Stimulated activated CD4-positive, alpha-beta T cell treated with anti-CD3 and anti-CD28 coated beads, TNF-alpha, amount 100 ng/mL, for 1 hour (primary cell): Measurements from ENCODE around the gene CXXC1.
"Not testable (repeated sequence)": the region's sequence is repeated elsewhere in the genome, so short reads cannot be mapped to it uniquely, and the experiment has no call there.

Experiments
- DNase-seq, 3 donors: peaks; one replicate each; pipeline ENCODE4 v3.0.0-alpha.2; 2020; ENCODE audit warnings: low read depth in 3 of 3, low spot score in 1 of 3

CXXC1 gene

GRCh38 chr18:50276452-50276851 lies 11.0 kb downstream of the CXXC1 start:
- no peak for DNase-seq

GRCh38 chr18:50275503-50276036 lies 11.9 kb downstream of the CXXC1 start:
- no peak for DNase-seq

GRCh38 chr18:50274941-50275340 lies 12.6 kb downstream of the CXXC1 start:
- no peak for DNase-seq

- no peak for DNase-seq
These were observed 13.4 kb downstream of the CXXC1 start for GRCh38 chr18:50274044-50274442.

GRCh38 chr18:50273203-50274043 lies 14.1 kb downstream of the CXXC1 start:
- DNase-seq, result no peak

- DNase-seq, result no peak
These were observed 14.9 kb downstream of the CXXC1 start for GRCh38 chr18:50272568-50272967.

- DNase-seq, result peak; percentile 43 to 72 (median 52)
These were observed 19.3 kb downstream of the CXXC1 start for GRCh38 chr18:50268022-50268747.

- DNase-seq, result peak; percentile 50 to 66 (median 63)
These were observed 21.2 kb downstream of the CXXC1 start, which contains the start of gene CFAP53 for GRCh38 chr18:50266248-50266704. CFAP53 (minus strand) TSS chr18:50266495; CDS start chr18:50266404, 91 bp downstream.

- DNase-seq, result no peak
These were observed 24.5 kb downstream of the CXXC1 start for GRCh38 chr18:50262977-50263376.

GRCh38 chr18:50250935-50251334 lies 36.6 kb downstream of the CXXC1 start:
- DNase-seq, result no peak

GRCh38 chr18:50249576-50249975 lies 37.9 kb downstream of the CXXC1 start:
- DNase-seq, result no peak

GRCh38 chr18:50247561-50247960 lies 39.9 kb downstream of the CXXC1 start:
- DNase-seq, result no peak

- not testable (repeated sequence) for DNase-seq
These were observed 45.7 kb downstream of the CXXC1 start for GRCh38 chr18:50241768-50242167.

- no peak for DNase-seq
These were observed 47.4 kb downstream of the CXXC1 start for GRCh38 chr18:50240080-50240563.

- DNase-seq, result no peak
These were observed 55.1 kb downstream of the CXXC1 start for GRCh38 chr18:50232419-50232818.
